Measurements from ENCODE around the gene DEDD.

GRCh38 chr1:161094481-161094880 is 38.0 kb downstream of the DEDD start:
- no peak for TF ChIP-seq POLR2A (IDR thresholded peaks at IDR 0.05; ENCODE audit: low read depth, low read length)
- no peak for TF ChIP-seq TAF1 (IDR thresholded peaks at IDR 0.05; ENCODE audit: low read depth, low read length)
- TF ChIP-seq POLR2AphosphoS5 (IDR thresholded peaks at IDR 0.05; ENCODE audit: low read depth, low read length): no peak
- no peak for TF ChIP-seq POU2F2 (IDR thresholded peaks at IDR 0.05; ENCODE audit: low read depth, low read length)
- TF ChIP-seq SPI1 (IDR thresholded peaks at IDR 0.05; ENCODE audit: low read depth, low read length): no peak
- TF ChIP-seq PAX5 (IDR thresholded peaks at IDR 0.05; ENCODE audit: insufficient read depth, low read length, severe bottlenecking): no peak

Measured in GM12891 (cell line).